ENCODE results near the gene RWDD2A.

Gene RWDD2A

DNA sequence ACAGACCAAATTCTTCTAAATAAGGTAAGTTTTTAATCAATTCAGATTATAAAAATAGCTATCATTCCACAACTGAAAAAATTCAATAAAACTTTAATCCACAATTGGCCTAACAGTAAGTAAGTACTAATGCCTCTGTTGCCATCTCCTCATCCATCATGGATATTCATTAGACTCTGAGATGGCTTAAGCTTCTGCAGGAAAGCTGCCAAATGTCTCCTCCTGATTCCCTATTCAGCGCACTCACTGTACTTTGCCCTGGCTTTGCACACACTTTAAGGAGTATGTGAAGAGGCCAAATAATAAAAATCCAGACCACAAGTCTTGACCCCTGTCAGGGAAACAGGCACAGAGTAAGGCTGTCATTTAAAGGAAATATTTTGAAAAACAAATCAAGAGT, 23.6 kb upstream of the RWDD2A start:
- Histone ChIP-seq H3F3A (ENCODE audit: low read depth) (no peaks in the 10 kb centered on the region), H3K4me2 (ENCODE audit: low read depth, low read length, poor library complexity, severe bottlenecking) (no peak overlapping the region), H3K4me3 (ENCODE audit: low read length, poor library complexity, severe bottlenecking) (no peak overlapping the region), H3K9me2 (replicated peaks; ENCODE audit: low read depth, low read length) (no peaks in the 10 kb centered on the region), H2AFZ (ENCODE audit: low read length) (no peak overlapping the region), H3K79me2 (ENCODE audit: insufficient read depth, low read length) (no peaks in the 10 kb centered on the region), H3K4me1 (ENCODE audit: insufficient read depth, low read length, poor library complexity, severe bottlenecking) (no peaks in the 10 kb centered on the region), H3K9me3 (ENCODE audit: insufficient read depth, low read depth, low read length) (no peaks in the 10 kb centered on the region), H3K27me3 (ENCODE audit: insufficient read depth, low read length, poor library complexity, severe bottlenecking) (no peaks in the 10 kb centered on the region), H3K36me3 (ENCODE audit: insufficient read depth, low read length) (peaks cover 84% of the 10 kb centered on the region; the same call in 1 of the 2 replicates), H3K9ac (ENCODE audit: low read depth, low read length, poor library complexity, severe bottlenecking) (no peak overlapping the region), H4K20me1 (ENCODE audit: insufficient read depth, low read length, poor library complexity, severe bottlenecking) (no peaks in the 10 kb centered on the region)
- no peak for TF ChIP-seq EZH2phosphoT487 (IDR thresholded peaks at IDR 0.05; ENCODE audit: borderline replicate concordance)
- TF ChIP-seq, protein P1, sequence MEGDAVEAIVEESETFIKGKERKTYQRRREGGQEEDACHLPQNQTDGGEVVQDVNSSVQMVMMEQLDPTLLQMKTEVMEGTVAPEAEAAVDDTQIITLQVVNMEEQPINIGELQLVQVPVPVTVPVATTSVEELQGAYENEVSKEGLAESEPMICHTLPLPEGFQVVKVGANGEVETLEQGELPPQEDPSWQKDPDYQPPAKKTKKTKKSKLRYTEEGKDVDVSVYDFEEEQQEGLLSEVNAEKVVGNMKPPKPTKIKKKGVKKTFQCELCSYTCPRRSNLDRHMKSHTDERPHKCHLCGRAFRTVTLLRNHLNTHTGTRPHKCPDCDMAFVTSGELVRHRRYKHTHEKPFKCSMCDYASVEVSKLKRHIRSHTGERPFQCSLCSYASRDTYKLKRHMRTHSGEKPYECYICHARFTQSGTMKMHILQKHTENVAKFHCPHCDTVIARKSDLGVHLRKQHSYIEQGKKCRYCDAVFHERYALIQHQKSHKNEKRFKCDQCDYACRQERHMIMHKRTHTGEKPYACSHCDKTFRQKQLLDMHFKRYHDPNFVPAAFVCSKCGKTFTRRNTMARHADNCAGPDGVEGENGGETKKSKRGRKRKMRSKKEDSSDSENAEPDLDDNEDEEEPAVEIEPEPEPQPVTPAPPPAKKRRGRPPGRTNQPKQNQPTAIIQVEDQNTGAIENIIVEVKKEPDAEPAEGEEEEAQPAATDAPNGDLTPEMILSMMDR (conservative IDR thresholded peaks at IDR 0.05; ENCODE audit: low read length) = no peak

DNA sequence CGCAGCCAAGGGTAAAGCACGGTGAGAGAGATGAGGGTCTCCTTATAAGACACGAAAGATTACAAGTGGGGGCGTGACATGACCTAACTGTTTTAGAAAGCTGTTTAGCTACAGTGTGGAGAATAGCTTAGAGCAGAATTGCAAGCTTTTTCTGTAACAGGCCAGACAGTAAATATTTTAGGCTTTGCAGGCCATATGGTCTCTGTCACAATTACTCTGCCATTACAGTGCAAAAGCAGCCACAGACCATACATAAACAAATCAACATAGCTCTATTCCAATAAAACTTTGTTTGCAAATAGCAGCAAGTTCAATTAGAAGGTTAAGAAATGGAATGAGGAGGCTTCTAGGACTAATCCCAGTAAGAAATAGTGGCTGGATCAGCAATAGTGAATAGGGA, 16.9 kb upstream of the RWDD2A start:
- Histone ChIP-seq H3F3A (ENCODE audit: low read depth) (no peaks in the 10 kb centered on the region), H3K4me3 (ENCODE audit: low read length, poor library complexity, severe bottlenecking) (no peak overlapping the region), H3K79me2 (ENCODE audit: insufficient read depth, low read length) (no peaks in the 10 kb centered on the region), H3K4me2 (ENCODE audit: low read depth, low read length, poor library complexity, severe bottlenecking) (no peak overlapping the region), H2AFZ (ENCODE audit: low read length) (no peak overlapping the region), H3K9ac (ENCODE audit: low read depth, low read length, poor library complexity, severe bottlenecking) (no peak overlapping the region), H3K9me3 (ENCODE audit: insufficient read depth, low read depth, low read length) (no peaks in the 10 kb centered on the region), H4K20me1 (ENCODE audit: insufficient read depth, low read length, poor library complexity, severe bottlenecking) (no peaks in the 10 kb centered on the region), H3K4me1 (ENCODE audit: insufficient read depth, low read length, poor library complexity, severe bottlenecking) (no peaks in the 10 kb centered on the region), H3K36me3 (ENCODE audit: insufficient read depth, low read length) (peaks cover 40% of the 10 kb centered on the region; the same call in 1 of the 2 replicates), H3K9me2 (replicated peaks; ENCODE audit: low read depth, low read length) (no peaks in the 10 kb centered on the region), H3K27me3 (ENCODE audit: insufficient read depth, low read length, poor library complexity, severe bottlenecking) (no peaks in the 10 kb centered on the region)
- TF ChIP-seq EZH2phosphoT487 (IDR thresholded peaks at IDR 0.05; ENCODE audit: borderline replicate concordance) = no peak
- TF ChIP-seq, protein P1 (conservative IDR thresholded peaks at IDR 0.05; ENCODE audit: low read length) = no peak

DNA sequence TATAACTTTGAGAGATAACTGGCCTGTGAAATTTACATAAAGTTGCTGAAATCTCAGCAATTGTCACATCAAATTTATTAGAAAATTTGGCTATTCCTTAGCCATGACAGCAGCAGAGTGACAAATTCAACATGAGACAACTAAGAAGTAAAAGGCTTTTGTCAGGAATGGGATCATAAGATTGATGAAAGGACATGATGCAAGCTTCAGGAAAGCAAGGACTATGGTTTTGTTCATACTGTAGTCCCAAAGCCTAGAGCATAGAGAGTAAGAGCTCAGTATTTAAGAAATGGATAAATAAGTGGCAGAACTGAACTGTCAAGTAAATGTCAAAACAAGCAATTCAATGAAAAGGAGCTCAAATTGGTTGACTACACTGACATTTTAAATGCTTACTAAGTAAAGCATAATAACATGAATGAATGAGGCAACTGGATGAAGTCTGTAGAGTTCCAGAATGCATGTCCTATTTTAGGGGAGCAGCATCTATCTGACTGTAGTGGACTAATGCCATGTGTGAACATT, 12.7 kb upstream of the RWDD2A start:
- Histone ChIP-seq H2AFZ (ENCODE audit: low read length) (no peak overlapping the region), H3K4me2 (ENCODE audit: low read depth, low read length, poor library complexity, severe bottlenecking) (no peak overlapping the region), H3K9me3 (ENCODE audit: insufficient read depth, low read depth, low read length) (no peaks in the 10 kb centered on the region), H3K79me2 (ENCODE audit: insufficient read depth, low read length) (no peaks in the 10 kb centered on the region), H3K9ac (ENCODE audit: low read depth, low read length, poor library complexity, severe bottlenecking) (no peak overlapping the region), H3K27me3 (ENCODE audit: insufficient read depth, low read length, poor library complexity, severe bottlenecking) (no peaks in the 10 kb centered on the region), H3F3A (ENCODE audit: low read depth) (no peaks in the 10 kb centered on the region), H3K4me3 (ENCODE audit: low read length, poor library complexity, severe bottlenecking) (no peak overlapping the region), H4K20me1 (ENCODE audit: insufficient read depth, low read length, poor library complexity, severe bottlenecking) (no peaks in the 10 kb centered on the region), H3K36me3 (ENCODE audit: insufficient read depth, low read length) (peaks cover 19% of the 10 kb centered on the region; the same call in 1 of the 2 replicates), H3K9me2 (replicated peaks; ENCODE audit: low read depth, low read length) (no peaks in the 10 kb centered on the region), H3K4me1 (ENCODE audit: insufficient read depth, low read length, poor library complexity, severe bottlenecking) (no peaks in the 10 kb centered on the region)
- no peak for TF ChIP-seq EZH2phosphoT487 (IDR thresholded peaks at IDR 0.05; ENCODE audit: borderline replicate concordance)

DNA sequence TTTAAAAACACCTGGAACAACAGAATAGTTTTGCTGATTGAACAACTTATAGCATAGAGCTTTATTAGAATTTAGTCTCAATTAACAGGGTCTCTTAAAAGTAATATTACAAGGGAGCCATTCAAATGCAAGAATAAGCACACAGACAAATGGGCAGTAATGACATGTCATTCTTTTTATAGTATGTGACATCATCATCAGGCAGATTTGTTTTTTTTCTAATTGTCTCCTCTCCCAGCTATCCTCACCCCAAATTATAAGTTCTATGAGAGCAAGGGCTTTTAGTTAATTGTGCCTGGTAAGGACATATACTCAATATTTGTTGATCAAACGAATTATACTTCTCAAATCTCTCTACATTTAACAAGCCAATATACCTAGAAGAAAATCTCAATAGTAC, 11.0 kb upstream of the RWDD2A start:
- H3K9ac ChIP-seq (ENCODE audit: low read depth, low read length, poor library complexity, severe bottlenecking) = no peak overlapping the region
- no peak overlapping the region for H3K4me3 ChIP-seq (ENCODE audit: low read length, poor library complexity, severe bottlenecking)
- no peak for TF ChIP-seq EZH2phosphoT487 (IDR thresholded peaks at IDR 0.05; ENCODE audit: borderline replicate concordance)
- TF ChIP-seq, protein P1 (conservative IDR thresholded peaks at IDR 0.05; ENCODE audit: low read length) = no peak
- H4K20me1 ChIP-seq (ENCODE audit: insufficient read depth, low read length, poor library complexity, severe bottlenecking) = no peaks in the 10 kb centered on the region
- peaks cover 12% of the 10 kb centered on the region; the same call in 1 of the 2 replicates for H3K36me3 ChIP-seq (ENCODE audit: insufficient read depth, low read length)
- no peaks in the 10 kb centered on the region for H3K9me2 ChIP-seq (replicated peaks; ENCODE audit: low read depth, low read length)
- no peak overlapping the region for H2AFZ ChIP-seq (ENCODE audit: low read length)
- H3K27me3 ChIP-seq (ENCODE audit: insufficient read depth, low read length, poor library complexity, severe bottlenecking) = no peaks in the 10 kb centered on the region
- H3K4me2 ChIP-seq (ENCODE audit: low read depth, low read length, poor library complexity, severe bottlenecking) = no peak overlapping the region
- H3K4me1 ChIP-seq (ENCODE audit: insufficient read depth, low read length, poor library complexity, severe bottlenecking) = no peaks in the 10 kb centered on the region
- no peaks in the 10 kb centered on the region for H3F3A ChIP-seq (ENCODE audit: low read depth)
- no peaks in the 10 kb centered on the region for H3K79me2 ChIP-seq (ENCODE audit: insufficient read depth, low read length)
- no peaks in the 10 kb centered on the region for H3K9me3 ChIP-seq (ENCODE audit: insufficient read depth, low read depth, low read length)
